HG03342 (cell line): ENCODE results near the gene SPINT2.
"Not testable (repeated sequence)": the region's sequence is repeated elsewhere in the genome, so short reads cannot be mapped to it uniquely, and the experiment has no call there.

Source experiments
- ATAC-seq: cut with Tn5 transposase; IDR thresholded peaks from one replicate; pipeline ENCODE4 v1.9.1; 2021; ENCODE audit warnings: mild to moderate bottlenecking, moderate library complexity; ENCODE audit not compliant: unreplicated experiment

SPINT2 gene

DNA sequence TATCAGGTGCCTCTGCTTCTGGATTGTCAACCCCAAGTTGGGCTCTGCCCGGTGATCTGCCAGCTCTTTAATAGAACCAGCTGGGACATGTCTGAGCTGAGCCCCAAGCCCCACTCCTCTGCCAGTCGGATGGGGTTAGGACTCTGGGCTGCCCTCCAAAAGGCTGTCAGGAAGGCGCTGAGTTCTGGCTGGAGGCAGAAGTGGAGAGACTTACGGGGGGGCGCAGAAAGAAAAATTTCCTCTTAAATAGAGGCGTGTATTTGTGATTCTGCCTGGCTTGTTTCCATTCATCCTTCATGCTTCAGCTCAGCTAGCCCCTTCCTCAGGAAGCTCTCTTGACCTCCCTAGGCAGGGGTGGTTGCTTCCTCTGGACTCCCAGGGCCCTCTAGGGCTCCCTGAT lies 54.3 kb downstream of the SPINT2 start:
- ATAC-seq: no peak

DNA sequence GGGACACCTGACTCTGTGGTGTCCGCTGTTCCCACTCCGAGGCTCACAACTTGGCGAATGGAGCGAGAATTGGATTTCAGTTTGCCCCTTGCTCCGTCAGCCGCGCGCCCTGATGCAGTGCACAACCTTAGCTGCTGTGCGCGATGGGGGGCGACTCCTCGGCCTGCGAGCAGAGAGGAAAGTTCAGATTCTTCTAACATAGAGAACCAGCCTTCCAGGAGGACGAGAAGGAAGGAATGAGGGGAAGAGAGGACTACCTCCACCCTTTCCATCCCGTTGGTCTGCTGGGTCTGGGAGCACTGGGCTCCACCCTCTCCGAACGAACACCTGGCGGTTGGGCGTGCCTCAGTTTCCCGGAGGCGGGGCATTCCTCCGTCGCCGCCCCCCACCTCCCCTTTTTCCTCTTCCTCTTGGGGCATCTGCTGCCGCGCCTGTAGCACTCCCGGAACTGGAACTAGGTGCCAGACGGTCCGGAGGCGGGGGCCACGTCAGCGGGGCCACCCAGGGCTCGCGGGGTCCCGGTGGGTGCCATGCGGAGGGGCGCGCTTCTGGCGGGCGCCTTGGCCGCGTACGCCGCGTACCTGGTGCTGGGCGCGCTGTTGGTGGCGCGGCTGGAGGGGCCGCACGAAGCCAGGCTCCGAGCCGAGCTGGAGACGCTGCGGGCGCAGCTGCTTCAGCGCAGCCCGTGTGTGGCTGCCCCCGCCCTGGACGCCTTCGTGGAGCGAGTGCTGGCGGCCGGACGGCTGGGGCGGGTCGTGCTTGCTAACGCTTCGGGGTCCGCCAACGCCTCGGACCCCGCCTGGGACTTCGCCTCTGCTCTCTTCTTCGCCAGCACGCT lies 55.3 kb downstream of the SPINT2 start, which contains the start of gene KCNK6:
KCNK6 (plus strand) TSS at position 425 of the 838 bp plus-strand sequence; CDS start at position 531, 106 bp downstream.
- no peak for ATAC-seq

DNA sequence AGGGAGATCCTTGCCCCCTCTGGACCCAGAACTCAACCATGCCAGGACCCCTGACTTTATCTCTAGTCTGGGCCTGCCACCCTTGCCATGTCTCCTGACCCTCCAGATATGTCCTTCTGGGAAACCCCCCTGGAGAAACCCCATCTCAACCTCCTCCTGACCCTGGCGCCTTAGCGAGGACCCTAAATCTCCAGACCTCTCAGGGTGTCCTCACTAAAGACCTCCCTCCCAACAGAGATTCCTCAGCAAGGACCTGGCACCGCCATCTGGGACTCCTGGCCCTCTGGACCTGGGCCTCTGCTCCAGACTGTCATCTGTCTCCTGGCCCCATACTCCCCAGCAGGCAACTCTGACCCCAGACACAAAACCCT lies 56.6 kb downstream of the SPINT2 start:
- no peak for ATAC-seq

- no peak for ATAC-seq
Observed at GRCh38 chr19:38321646-38322196, 57.3 kb downstream of the SPINT2 start.

DNA sequence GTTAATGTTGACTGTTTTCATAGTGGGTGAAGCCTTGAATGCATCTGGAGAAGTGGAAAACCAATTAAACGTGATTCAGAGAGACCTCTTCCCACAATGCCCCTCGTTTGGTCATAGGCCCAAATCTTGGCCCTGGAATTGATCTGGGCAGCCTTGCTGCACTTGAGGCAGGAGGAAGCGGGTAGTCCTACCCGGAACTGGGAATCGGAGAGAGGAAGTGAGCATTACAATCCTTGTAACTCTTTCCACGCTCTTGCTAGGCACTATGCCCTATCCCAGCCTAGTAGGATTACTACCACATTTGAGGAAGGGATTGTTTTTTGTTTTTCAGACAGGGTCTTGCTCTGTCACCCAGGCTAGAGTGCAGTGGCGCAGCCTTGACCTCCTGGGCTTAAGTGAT lies 58.9 kb downstream of the SPINT2 start:
- ATAC-seq: no peak

- no peak for ATAC-seq
Observed at GRCh38 chr19:38324431-38324830, 60.1 kb downstream of the SPINT2 start.

DNA sequence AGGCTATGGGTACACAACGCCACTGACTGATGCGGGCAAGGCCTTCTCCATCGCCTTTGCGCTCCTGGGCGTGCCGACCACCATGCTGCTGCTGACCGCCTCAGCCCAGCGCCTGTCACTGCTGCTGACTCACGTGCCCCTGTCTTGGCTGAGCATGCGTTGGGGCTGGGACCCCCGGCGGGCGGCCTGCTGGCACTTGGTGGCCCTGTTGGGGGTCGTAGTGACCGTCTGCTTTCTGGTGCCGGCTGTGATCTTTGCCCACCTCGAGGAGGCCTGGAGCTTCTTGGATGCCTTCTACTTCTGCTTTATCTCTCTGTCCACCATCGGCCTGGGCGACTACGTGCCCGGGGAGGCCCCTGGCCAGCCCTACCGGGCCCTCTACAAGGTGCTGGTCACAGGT lies 62.2 kb downstream of the SPINT2 start:
- no peak for ATAC-seq

- ATAC-seq: no peak
Observed at GRCh38 chr19:38329651-38330050, 65.3 kb downstream of the SPINT2 start.

DNA sequence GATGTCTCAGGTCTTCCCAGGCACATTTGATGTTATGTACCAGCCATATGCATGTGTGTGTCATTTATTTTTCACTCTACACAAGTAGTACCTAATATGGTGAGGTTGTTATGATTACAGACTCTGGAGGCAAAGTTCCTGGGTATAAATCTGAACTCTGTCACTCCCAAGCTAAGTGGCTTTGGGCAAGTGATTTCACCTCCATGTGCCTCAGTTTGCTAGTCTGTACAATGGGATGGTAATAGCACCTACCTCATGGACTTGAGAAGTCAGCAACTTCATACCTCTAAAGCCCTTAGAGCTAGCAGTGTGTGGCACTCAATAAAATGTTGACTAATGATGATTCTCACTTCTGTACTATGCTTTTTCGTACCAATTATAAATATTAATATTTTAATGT lies 67.4 kb downstream of the SPINT2 start:
- ATAC-seq: no peak

DNA sequence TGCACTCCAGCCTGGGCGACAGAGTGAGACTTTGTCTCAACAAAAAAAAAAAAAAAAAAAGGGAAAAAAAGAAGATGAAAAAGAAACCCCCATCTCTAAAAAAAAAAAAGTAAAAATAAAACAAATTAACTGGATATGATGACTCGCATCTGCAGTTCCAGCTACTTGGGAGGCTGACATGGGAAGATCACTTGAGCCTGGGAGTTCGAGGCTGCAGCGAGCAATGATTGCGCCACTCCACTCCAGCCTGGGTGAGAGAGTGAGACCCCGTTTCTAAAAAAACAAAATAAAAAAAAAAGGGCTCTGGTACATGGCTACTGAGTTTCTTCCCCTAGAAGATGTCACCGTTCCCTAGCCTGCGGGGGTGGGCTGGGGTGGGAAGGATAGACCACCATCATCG lies 68.9 kb downstream of the SPINT2 start:
- ATAC-seq: no peak

- peak; percentile 63 for ATAC-seq
Observed at GRCh38 chr19:38335949-38336637, 71.7 kb downstream of the SPINT2 start.

- peak; percentile 49 for ATAC-seq
Observed at GRCh38 chr19:38336638-38337359, 72.4 kb downstream of the SPINT2 start.

GRCh38 chr19:38337360-38337653 lies 72.9 kb downstream of the SPINT2 start:
- ATAC-seq: no peak

- ATAC-seq: not testable (repeated sequence)
Observed at GRCh38 chr19:38339011-38339410, 74.6 kb downstream of the SPINT2 start.

GRCh38 chr19:38340927-38341326 lies 76.6 kb downstream of the SPINT2 start:
- ATAC-seq: no peak
